CD4-positive, alpha-beta T cell treated with Interleukin-6 at 100 ng/mL for 8 hours (primary cell): ENCODE measurements around the gene TTC33.
"Not testable (repeated sequence)": the region's sequence is repeated elsewhere in the genome, so short reads cannot be mapped to it uniquely, and the experiment has no call there.

Source experiments
- DNase-seq: peaks from one replicate; pipeline ENCODE4 v3.0.0-alpha.2; 2020; ENCODE audit warnings: mixed read lengths, low spot score

Gene TTC33

DNA sequence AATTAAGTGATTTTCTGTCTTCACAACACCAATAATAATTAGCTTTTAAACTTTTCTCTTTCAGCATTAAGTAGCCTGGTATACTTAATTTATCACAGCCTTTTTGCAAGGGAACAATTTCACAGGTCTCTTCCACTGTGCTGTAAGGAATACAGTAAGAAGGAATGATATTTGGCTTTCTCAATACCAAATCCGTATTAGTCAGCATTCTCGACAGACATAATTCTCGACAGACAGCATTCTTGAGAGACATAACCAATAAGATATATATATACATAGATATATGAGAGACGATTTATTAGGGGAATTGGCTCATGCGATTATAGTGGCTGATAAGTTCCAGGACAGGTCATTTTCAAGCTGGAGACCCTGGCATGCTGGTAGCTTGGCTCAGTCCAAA, 24.4 kb upstream of the TTC33 start:
- no peak for DNase-seq

DNA sequence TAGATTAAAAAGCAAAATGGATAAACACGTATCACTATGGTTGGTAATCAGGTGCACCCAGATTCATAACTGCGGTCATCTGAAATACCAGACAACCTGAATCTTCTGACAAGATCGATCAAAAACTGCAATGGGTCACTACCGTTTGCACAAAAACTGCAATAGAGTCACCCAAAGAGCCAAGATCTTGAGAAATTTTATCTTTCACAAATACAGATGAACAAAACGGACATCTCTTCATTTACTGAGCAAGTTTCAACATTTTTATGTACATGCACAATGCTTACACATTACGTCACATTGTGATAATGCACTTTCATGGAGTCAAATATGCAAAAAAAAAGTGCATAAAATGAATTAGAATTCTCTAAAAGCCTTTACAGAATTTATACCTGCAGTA, 23.8 kb upstream of the TTC33 start:
- no peak for DNase-seq

DNA sequence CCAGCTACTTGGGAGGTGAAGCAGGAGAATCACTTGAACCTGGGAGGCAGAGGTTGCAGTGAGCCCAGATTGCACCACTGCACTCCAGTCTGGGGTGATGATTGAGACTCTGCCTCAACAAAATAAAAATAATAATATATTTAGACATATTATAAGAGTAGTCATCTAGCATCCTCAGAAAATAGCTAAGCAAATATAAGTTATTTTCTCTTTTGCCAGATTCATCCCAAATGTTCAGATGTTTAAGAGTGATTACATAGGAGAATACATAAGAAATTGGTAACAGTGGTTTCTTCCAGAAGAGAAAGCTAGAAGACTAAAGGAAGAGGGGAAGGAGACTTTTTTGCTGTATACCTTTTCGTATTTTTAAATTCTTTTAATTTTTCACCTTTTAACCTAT, 22.4 kb upstream of the TTC33 start:
- no peak for DNase-seq

DNA sequence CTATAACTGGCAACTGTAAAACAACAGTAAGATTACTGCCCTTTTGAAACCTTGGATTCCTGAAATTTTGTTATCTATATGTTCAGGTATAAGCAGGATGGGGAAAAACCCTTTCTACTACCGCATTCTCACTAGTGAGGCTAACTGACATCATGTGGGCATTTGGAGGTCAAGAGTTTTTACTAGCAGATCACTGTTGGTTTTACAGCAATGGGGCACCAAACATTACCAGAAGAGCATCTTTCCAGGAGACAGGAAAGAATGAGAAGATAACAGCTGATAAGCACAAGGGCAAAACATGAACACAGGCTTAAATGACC, 20.9 kb upstream of the TTC33 start:
- no peak for DNase-seq

DNA sequence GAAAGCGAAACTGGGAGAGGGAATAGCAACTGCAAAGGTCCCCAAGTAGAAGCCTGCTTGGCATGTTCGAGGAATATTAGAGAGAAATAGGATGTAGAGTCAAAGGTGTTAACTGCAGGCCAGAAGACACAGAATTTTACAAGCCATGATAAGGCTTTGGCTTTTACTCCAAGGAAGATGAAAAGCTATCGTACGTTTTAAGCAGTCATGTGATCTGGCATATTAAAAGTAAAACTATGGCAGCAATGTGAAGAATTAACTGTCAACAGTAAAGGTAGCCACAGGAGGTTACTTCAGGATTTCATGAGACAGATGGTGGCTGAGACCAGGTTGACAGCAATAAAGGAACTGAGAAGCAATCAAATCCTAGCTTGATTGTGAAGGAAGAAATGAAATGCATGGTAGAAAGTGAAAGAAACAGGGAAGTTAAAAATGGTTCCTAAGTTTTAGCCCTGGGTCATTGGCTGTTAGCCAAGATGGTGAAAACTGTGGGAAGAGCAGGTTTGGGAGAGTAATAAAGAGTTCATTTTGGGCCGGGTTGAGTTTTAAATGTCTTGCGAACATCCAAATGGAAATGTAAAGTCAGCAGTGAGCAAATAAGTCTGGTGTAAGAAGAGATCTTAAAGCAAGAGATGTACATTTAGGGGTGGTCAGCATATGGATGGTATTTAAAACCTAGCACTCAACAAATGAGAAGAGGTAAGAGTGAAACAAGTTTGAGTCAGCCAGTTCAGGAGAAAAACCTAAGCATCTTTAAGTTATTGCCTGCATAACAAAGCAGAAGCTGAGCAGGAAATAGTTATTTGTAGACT, 20.3 kb upstream of the TTC33 start:
- DNase-seq: no peak

DNA sequence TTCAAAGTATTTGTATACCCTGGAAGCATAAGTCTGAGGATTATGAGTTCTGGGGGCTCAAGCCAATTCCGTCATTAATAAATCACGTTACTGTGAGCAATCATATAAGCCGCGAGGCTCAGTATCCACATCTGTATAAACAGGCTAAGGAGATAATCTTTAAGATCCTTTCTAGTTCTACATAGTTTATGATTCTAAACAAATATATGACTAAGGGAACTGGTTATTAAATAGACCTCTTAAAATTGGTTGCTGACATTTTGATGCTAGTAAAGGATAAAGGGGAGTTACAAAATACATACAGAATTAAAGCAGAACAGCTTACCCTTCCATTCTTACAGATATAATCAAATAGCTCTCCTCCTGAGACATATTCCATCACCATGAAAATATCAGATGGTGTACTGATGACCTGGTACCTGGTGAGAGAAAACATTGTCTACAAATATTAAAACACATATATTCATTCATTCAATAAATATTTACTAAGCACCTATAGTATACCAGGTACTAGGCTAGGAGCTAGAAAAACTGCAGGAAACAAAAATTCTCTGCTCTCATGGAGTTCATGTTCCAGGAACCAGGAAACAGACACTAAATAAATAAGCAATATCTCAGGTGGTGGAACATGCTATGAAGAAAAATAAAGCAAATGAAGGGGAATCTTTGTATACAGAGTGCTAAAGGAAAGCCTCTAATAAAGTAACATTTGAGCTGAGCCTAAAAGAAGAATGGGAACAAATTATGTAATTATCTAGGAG, 19.5 kb upstream of the TTC33 start:
- DNase-seq: no peak

DNA sequence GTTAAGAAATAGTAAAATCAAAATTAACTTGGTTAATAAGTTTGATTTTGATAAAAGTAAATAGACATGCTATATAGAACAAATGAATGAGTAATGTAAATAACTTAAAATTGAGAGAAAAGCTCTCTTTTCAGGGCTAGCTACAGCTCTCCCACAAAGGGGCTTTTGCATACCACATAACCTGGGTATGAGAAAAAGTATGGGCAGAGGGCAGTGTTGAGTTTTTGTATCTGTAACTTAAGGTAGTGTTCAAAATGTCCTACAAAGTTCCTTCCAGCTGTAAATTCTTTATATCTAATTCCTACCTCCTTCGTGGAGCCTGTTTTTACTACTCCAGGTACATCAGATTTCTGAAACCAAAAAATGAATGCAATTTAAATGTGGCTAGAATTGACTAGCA, 18.9 kb upstream of the TTC33 start:
- no peak for DNase-seq

DNA sequence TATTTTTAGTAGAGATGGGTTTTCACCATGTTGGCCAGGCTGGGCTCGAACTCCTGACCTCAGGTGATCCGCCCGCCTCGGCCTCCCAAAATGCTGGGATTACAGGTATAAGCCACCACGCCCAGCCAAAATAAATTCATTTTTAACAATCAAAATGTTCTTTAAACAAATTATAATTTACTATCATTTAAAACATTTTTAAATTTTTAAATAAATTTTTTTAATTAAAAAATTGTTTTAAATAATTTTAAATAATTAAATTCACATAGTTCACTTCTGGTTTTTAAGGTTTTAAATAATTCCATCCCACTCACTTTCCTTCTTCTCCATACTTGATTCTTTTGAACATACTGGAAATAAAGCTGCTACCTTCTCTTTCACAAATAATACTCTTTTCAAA, 15.0 kb upstream of the TTC33 start:
- no peak for DNase-seq

DNA sequence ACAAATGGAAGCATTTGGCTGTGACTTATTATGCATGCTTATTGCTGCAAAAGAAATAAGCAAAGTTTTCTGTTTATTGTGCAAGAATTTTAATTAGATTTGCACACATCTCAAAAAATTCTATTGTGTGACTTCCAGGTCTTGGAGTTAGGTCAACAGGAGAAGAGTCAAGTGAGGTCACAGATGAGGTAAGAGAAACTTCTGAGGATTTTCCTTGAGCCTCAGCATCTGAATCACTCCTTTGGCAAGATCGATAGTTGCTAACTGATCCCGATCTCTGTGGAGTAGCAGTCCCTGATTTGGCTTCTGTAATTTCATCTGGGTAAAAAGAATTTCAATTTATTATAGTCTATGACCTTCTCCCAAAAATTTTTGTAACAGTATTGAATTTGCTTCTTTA, 6.9 kb upstream of the TTC33 start:
- DNase-seq: no peak

DNA sequence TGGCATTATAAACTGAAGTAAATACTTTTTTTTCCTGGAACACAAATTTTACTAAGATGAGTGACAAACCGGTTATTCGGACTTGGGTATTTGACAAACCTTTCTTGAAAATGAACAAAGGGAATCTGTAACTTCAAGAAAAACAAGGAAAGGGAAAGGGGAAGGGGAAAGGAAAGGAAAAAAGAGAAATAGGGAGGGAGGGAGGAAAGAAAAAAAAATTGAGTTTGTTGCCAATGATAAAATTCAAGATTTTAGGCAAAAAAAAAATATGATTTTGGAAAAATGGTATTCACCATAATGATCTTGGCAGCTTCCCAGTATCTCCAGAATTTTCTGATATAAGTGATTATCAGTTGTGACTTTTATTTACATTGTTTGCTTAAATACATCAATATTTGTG, 1.6 kb upstream of the TTC33 start:
- DNase-seq: no peak

DNA sequence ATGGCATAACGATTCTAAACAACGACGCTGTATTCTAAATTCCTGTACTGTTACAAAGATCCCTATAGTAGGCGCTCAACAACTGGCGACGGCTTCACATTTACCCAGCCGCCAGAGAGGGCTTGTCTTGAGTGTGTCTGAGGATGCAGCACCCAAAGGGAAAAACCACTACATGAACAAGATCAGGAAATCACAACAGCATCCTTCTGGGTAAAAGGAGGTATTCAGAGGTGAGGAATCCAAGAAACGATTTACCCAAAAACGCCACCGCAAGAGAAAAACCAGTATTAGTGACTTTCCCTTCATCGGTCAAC, 711 bp downstream of the TTC33 start:
- peak; percentile 62 for DNase-seq

DNA sequence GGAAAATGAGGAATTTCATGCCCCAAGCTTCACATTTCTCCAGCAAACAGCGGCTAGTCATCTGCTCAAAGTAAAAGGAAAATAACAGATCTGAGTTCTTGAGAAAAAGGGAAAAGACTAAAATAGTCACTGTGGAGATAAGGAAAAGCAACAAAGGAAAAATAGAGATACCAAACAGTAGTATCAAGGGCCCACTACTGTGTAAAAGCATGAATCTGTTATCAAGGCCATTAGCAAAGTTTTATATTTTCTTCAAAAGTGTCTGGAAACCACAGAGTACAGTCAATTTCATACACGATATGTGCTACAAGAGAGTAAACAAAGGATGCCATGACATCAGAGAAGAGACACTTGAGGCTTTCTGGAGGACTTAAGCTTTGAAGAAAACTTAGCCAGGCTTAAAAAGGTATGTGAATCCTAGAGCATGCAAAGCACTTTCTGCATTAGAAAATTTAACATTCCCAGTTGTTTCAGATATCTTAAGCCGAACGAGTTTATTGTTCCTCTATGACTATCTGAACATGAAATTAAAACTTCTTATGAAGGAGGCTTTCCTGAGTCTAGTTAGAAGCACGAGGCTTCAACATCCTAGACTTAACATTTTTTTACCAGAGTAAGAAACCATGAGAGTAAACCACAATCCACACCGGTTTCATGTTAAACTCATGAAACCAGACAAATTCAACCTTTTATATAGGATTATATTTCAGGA, 1.2 kb downstream of the TTC33 start:
- peak; percentile 7 for DNase-seq

DNA sequence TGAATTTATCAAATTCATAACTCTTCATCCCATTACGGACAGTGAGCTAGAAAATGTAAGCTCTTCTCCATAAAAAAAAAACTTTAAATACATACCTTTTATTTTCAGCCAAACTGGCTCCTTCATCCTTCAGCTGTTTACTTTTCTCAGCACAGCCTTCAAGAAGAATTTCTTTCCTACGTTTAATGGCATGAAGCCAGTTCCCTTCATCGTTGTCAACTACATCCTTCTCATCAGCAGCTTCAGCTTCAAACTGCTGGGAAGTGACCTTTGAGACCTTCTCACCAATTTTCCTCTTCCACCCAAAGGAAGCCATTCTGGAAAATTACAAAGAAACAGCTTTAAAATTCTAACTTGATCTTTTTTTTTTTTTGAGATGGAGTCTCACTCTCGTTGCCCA, 9.1 kb downstream of the TTC33 start:
- no peak for DNase-seq

DNA sequence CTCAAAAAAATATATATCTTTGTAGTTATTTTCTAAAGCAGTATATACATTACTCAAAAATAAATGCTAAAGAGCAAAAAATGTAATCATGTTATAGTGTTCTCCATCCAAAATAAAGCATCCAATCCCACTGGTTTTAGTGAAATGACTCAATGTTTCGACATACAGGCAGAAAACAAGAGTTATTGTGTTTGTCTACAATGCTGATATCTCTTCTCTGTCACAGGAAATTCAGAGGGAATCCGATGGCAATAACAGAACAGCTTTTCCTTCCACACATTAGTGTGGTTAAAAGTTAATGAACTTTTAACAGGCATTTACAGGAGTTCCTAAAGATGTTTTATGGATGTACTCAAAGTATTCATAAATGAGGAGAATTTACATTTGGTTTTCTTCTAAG, 12.0 kb downstream of the TTC33 start:
- DNase-seq: no peak

DNA sequence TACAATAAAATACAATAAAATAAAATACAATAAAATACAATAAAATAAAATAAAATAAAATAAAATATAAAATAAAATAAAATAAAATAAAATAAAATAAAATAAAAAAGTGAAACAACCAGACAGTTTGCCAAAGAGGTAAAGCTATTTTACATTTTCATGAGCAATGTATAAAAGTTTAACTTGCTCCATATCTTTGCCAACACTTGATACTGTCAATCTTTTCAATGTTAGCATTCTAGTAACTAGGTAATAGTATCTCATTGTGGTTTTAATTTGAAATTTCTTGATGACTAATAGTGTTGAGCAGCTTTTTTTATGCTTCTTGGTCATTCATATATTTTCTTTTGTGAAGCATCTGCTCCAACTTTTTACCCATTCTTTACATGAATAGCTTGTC, 17.3 kb downstream of the TTC33 start:
- no peak for DNase-seq

DNA sequence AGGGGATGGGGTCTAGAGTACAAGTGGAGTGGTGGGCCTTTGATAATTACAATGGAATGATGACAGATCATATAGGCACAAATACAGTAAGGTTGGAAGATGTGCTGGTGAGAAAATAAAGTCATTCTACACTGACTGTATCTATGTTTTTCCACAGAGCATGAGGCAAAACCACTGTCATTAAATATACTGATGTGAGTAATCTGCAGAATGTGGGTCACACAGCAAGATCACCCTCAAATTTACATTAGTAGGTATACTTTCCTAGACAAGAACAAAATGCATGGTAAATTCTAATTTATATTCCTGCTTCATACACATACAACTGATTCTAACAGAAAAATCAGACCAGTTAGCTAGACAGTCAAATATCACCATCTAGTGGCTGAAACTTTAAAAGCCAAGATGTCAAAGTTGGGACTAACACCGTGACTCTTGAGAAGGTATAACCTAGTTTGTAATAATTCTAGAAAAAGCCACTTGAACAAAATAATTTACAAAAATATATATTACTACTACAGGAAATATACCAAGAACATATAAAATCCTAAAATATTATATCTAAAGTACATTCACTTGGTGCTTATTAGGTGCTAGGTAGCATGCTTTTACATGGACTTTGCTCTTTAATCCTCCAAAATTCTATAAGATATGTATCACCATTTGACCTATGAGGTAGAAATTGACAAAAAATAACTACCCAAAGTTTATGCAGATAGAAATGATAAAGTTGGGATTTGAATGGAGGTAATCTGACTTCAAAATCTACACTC, 19.5 kb downstream of the TTC33 start:
- DNase-seq: peak; percentile 53

DNA sequence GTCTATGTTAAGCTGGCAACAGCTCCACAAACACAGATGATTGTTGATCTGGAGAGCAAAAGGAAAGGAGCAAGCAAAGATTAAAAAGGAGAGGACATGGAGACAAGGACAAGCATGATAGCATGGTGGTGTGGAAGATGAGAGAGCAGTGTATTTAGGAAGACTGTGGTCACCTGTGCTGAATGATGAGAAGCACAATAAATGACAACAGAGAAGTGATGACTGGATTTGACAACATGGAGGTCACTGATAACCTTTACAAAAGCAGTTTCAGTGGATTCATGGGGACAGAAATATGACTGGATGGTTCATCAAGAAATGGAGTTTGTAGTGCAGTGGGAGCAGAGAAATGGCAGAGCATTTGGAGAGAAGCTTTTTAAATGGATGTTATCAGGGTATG, 20.2 kb downstream of the TTC33 start:
- DNase-seq: no peak

DNA sequence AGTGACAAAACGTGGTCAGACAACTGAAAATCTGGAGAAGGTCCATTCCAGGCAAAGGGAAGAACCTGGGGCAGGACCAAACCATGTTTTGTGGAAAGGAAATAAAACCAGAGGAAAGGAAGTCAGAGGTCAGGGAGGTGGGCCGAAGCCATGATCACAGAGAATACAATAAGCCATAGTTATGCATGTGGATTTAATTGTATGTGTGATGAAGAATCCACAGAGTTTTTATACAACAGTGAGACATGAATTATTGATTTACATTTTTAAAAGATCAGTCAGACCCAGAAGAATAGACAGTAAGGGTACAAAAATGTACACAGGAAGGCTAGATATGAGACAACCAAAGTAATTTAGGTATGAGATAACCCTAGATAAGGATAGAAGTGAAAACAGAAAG, 20.8 kb downstream of the TTC33 start:
- no peak for DNase-seq

DNA sequence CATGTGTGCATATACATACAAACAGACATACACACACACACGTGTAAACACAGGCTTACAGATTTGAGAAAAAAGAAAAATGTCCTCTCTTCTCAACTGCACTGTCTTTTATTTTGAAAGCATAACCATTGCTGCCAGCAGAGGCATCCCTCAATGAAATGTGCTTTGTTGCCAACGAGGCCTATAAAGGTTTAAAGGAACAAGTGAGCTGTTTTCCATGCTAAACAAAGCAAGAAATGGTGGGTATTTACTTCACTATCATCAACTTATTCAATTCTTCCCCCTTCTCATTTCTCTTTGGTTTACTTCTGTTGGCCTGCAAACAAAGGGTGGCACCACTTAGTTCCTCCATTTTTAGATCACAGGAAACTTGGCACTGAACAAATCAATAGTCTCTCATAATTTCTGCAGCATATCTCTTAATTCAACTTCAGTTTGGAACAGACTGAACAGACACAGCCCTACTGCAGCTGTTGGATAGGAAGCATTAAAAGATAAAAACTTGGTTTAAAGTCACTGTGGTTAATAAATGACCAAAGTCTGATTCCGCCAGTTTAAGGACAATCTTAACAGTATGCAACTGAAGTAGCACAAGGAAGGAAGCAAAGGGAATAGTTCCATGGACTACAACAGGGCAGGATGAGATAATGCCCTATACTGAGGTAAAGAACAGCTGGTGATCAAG, 21.7 kb downstream of the TTC33 start:
- DNase-seq: no peak

DNA sequence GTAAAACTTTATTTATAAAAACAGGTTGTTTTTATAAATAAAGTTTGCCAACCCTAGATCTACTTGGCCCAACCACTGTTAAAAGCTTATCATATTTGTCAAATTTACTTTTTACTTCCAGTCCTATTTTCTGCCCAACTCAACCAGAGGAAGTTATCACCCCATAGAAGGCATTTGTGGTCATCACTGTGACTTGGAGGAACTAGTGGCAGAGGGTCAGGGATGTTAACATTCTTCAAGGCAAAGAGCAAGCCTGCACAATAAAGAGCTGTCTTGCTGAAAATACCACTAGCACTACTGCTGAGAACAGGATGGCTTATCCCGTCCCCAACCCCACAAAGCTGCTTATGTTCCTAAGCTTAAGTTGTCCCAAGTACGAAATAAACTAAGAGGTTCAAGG, 22.3 kb downstream of the TTC33 start:
- no peak for DNase-seq

DNA sequence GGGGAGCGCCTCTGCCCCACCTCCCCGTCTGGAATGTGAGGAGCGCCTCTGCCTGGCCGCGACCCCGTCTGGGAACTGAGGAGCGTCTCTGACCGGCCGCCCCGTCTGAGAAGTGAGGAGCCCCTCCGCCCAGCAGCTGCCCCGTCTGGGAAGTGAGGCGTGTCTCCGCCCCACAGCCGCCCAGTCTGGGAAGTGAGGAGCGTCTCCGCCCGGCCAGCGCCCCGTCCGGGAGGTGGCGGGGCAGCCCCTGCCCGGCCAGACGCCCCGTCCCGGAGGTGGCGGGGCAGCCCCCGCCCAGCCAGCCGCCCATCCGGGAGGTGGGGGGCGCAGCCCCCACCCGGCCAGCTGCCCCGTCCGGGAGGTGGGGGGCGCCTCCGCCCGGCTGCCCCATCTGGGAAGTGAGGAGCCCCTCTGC, 33.3 kb downstream of the TTC33 start:
- not testable (repeated sequence) for DNase-seq

DNA sequence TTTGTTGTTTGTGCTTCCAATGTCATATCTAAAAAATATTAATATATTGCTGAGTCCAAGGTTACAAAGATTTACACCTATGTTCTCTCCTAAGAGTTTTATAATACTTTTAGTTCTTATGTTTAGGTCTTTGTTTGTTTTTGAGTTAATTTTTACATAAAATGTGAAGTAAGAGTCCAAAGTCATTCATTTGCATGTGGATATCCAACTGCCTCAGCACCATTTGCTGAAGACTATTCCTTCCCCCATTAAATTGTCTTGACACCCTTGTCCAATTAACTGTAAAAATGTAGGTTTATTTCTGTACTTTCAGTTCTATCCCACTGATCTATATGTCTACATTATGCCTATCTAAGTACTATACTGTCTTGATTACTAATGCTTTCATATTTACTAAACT, 35.7 kb downstream of the TTC33 start:
- no peak for DNase-seq
